Left forelimb (tissue), 1 donor: Measurements from ENCODE around the gene SSRP1.

Experiments
- DNase-seq: peaks from one replicate; pipeline ENCODE4 v3.0.0-alpha.2; 2018; ENCODE audit warnings: low spot score

Gene SSRP1

GRCh38 chr11:57314221-57314973, 21.3 kb downstream of the SSRP1 start:
- DNase-seq = no peak

DNA sequence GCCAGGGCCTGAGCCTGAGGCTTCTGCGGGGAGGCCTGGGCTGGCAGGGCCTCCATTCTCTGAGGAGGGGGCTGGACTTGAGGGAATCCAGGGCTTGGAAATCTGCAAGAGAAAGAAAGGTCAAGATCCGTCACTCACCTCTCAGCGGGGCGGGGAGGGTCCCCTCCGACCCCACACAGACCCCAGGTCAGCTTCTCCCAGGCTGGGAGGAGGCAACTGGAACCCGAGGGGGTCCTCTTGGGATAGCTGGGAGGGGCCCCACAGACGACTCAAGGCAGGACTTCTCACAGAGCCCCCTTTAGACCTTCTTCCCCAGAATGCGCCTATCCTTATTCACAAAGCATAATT, 21.9 kb downstream of the SSRP1 start:
- no peak for DNase-seq

DNA sequence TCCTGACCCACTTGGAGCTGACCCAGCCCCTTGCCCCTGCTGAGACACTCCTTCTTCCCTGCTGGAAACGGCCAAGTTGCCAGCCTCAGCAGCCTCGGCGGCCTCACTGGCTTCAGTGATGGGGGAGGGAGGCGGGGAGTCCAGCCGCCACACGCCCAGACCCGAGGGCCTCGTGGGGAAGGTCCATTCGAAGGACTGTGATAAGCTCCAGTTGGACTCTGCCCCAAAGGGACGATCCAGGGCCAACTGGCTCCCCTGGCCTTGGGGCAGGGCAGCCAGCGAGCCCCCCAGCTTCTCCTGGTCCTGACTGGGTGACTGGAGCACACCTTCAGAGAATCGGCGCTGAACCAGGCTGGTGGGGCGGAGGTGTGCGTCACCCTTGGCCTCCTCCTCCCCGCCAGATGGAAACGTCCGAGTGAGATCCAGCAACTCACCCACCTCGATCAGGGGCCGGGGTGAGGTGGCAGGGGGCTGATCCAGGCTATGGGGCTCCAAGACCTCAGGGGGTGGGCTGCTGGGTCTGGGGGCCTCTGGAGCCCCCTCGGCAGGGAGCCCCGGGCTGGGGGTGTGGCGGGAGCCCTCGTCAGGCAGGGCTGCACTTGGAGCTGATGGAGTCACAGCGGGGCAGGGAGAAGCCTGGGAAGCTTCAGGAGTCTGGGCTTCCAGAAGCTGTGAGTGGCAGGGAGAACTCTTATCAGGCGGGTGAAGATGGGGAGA, 22.5 kb downstream of the SSRP1 start:
- no peak for DNase-seq

DNA sequence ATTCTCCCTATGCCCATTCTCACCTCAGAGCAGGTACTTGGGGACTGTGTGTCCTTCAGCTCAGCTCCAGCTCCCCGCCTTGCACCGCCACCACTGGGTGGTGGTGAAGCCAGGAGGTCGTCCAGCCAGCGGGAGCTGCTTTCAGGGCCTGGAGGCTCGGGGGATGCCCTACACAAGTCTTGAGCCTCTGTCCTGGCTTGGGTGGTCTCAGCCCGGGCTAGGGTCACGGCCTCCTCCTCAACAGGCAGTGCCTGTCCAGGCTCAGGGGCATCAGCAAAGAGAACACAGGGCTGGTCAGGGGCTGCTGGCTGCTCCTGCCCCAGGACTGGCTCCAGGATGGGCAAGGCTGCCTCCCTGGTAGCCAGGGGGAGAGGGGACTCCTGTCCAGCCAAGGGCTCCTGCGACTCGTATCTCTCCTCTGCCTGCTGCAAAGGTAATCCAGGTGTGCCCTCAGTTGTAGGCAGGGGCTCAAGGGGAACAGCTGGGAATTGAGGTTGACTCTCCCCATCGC, 23.1 kb downstream of the SSRP1 start:
- no peak for DNase-seq

DNA sequence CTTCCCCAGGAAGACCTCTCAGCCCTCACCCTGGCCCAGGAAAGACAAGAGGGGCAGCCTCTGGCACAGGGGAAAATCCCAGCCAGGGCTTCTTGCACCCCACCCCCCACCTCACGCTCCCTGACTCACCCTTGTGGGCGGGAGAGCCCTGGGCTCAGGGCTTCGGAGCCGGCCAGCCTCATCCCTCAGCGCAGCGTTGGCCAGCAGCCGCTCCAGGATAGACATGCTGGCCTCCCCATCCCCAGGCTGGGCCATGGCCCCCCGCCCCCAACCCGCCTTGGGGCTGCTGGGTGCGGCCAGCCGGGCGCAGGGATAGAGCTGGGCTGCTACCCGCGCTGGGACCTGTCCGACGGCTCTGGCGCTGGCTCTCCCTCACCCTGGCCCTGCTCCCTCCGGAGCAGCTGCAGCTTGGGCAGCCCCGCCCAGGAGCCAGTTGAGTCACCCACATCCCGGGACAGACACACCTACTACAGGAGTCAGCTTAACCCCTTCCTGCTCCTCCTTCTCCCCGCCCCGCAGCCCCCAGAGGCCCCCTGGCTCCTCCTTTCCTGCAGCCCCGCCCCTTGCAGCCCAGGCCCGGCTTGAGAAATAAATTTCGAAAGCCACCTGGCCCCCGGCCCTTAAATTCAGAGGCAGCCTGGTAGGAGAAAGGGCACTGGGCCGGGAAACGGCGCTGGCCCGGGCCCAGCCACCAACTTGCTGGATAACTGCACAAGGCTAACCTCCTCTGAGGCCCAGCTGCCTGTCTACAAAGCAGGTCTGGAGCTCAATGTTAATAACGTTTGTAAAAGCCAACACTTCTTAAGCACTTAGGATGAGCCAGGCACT, 24.4 kb downstream of the SSRP1 start:
- peak; percentile 87 for DNase-seq

GRCh38 chr11:57310630-57311086, 25.0 kb downstream of the SSRP1 start:
- DNase-seq = no peak

DNA sequence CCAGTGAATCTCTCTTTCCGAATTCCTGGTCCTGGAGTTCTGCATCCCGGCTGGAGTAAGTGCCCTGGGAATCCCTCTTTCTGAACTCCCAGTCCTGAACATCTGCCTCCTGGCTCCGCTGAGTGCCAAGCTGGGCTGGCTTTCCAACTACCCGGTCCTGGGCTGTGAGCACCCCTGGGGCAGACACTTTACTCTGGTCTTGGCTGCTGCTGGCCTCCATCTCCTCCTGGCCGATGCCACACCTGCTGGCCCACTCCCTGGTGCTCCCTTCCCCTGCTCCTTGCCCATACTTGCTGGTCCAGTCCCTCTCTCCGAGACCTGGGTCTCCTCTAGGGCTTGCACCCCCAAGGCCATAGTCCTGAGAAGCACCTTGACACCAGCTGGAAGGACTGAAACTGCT, 25.6 kb downstream of the SSRP1 start:
- no peak for DNase-seq

DNA sequence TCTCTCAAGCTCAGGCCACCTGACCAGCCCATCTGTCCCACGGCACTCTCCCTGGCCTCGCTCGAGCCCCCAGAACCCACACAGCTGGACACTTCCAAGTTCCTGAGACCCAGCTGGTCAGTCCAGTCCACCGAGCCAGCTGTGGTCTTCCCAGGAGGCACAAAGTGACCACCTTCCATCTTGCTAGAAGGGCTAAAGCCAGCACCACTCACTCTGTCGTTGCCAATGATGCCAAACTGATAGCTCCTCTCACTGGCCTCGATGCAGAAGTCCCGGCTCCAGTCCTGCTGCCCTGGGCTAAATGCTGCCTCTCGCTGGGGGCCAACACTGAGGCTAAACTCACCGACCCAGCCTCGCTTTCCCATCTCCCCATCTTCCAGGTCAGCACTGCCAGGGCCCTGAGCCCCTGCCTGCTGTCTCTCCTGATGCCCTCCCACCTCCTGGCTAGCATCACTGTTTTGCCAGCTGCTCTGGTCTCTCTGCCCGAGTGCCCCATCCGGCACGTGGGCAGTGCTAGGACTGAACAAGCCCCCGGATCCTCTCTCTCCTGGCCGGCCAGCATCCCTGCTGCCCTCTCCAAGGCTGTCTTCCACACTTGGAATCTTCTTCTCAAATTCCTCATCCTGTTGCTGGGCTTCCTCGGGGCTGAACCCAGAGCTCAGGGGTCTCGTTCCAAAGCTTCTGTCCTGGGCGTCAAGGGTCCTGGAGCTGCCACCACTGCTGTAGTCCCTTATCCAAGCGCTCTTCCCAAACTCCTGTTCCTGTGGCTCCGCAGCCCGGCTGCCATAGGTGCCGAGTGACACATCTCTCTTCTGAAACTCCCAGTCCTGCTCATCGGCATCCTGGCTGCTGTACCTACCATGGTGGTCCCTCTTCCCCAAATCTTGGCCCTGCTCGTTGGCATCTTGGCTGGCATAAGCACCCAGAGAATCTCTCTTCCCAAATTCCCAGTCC, 26.3 kb downstream of the SSRP1 start:
- no peak for DNase-seq

- DNase-seq = no peak
These were observed 27.1 kb downstream of the SSRP1 start for GRCh38 chr11:57308426-57309060.

GRCh38 chr11:57307666-57308270, 27.9 kb downstream of the SSRP1 start:
- DNase-seq = no peak

- DNase-seq = no peak
These were observed 28.6 kb downstream of the SSRP1 start for GRCh38 chr11:57306940-57307565.

DNA sequence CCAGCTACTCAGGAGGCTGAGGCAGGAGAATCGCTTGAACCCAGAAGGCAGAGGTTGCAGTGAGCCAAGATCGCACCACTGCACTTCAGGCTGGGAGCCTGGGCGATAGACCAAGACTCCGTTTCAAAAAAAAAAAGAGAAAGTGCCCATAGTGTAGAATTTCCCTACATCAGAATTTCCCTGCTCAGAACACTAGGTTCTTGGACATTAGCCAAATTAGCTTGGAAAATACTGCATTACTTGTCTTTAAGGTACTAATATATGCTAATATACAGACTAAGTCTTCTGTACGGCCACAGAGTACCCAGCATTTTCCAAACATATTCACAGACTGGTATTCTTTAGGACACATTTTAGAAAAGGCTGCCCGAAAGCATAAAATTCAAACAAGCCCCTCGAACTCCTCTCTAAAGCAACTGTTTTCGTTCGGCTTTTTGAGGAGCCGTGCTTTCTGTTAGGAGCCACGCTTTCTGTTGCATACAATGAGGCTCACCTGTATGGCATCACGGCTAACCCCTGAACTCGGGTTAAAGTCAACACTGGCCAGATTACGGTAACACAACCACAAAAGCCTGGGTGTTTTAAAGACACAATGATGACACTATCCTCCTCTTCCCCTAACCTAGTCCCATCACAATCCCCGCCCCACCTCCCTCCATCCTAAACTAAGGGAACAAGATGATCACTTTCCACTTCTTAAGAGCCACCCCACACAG, 29.4 kb downstream of the SSRP1 start:
- DNase-seq = no peak

- DNase-seq = no peak
These were observed 30.2 kb downstream of the SSRP1 start for GRCh38 chr11:57305523-57305922.

GRCh38 chr11:57303990-57304579, 31.6 kb downstream of the SSRP1 start:
- DNase-seq = no peak

GRCh38 chr11:57303280-57303989, 32.3 kb downstream of the SSRP1 start:
- no peak for DNase-seq

GRCh38 chr11:57302489-57302888, 33.2 kb downstream of the SSRP1 start:
- DNase-seq = no peak

GRCh38 chr11:57301711-57302423, 33.8 kb downstream of the SSRP1 start:
- no peak for DNase-seq

GRCh38 chr11:57300785-57301184, 34.9 kb downstream of the SSRP1 start:
- no peak for DNase-seq
